HEK293 (cell line): Measurements from ENCODE around the gene ANO1.

Experiments
- CTCF ChIA-PET: fragments of 350-600 bp; formaldehyde crosslinking; extraction: SDS; loops from one replicate; lab custom pipeline; 2021; ENCODE audit warnings: antibody characterized with exemption; lab: Yijun Ruan, JAX
- POLR2A ChIA-PET: fragments of 300-600 bp; formaldehyde crosslinking; extraction: SDS; loops from one replicate; lab custom pipeline; 2020; ENCODE audit warnings: antibody characterized with exemption, inconsistent platforms; lab: Yijun Ruan, JAX
- H3K27ac ChIP-seq: fragments of 200-500 bp; sonication (Bioruptor generic); 2 replicates; pipeline ENCODE4 v1.5.1; 2014; ENCODE audit warnings: low read depth, low read length, control low read depth, inconsistent platforms; ENCODE audit errors: extremely low read depth
- H3K36me3 ChIP-seq, 2 experiments: fragments of 200-500 bp in 1 of 2; sonication (Bioruptor generic) in 1 of 2; 1 replicate in 1 of 2; 2 replicates in 1 of 2; pipeline ENCODE4 v1.5.1; 2014 to 2017; ENCODE audit warnings: inconsistent platforms in 2 of 2, low read length in 2 of 2; ENCODE audit not compliant: control insufficient read depth in 2 of 2, insufficient read depth in 1 of 2
- H3K4me1 ChIP-seq: fragments of 200-500 bp; sonication (Bioruptor generic); 2 replicates; pipeline ENCODE4 v1.5.1; 2014; ENCODE audit warnings: mild to moderate bottlenecking, low read length, inconsistent platforms; ENCODE audit not compliant: control insufficient read depth, insufficient read depth
- H3K4me3 ChIP-seq: 2 replicates; pipeline ENCODE4 v1.5.1; 2011; ENCODE audit warnings: low read depth, mild to moderate bottlenecking, control low read depth, low read length, moderate library complexity
- H3K9me3 ChIP-seq: fragments of 200-500 bp; sonication (Bioruptor generic); 2 replicates; pipeline ENCODE4 v1.5.1; 2014; ENCODE audit warnings: low read depth, low read length, inconsistent platforms; ENCODE audit not compliant: control insufficient read depth, insufficient read depth
- EGR2 ChIP-seq: fragments of 450-650 bp; formaldehyde crosslinking; IDR thresholded peaks from 2 replicates; pipeline ENCODE4 v1.5.1; 2016; ENCODE audit warnings: low read depth, missing biosample characterization, missing genetic modification characterization
- KLF16 ChIP-seq: fragments of 450-650 bp; formaldehyde crosslinking; IDR thresholded peaks from 2 replicates; pipeline ENCODE4 v1.5.1; 2017; ENCODE audit warnings: missing biosample characterization, missing genetic modification characterization
- KLF9 ChIP-seq: fragments of 450-650 bp; formaldehyde crosslinking; IDR thresholded peaks from 2 replicates; pipeline ENCODE4 v1.5.1; 2016; ENCODE audit warnings: missing biosample characterization, missing genetic modification characterization, low read depth
- ZNF121 ChIP-seq: fragments of 450-650 bp; formaldehyde crosslinking; IDR thresholded peaks from 2 replicates; pipeline ENCODE4 v1.5.1; 2016; ENCODE audit warnings: missing biosample characterization, missing genetic modification characterization
- ZNF132 ChIP-seq: fragments of 450-650 bp; formaldehyde crosslinking; IDR thresholded peaks from 2 replicates; pipeline ENCODE4 v1.5.1; 2017; ENCODE audit warnings: missing biosample characterization, missing genetic modification characterization, borderline replicate concordance
- ZNF146 ChIP-seq: fragments of 450-650 bp; formaldehyde crosslinking; IDR thresholded peaks from 2 replicates; pipeline ENCODE4 v1.5.1; 2016; ENCODE audit warnings: missing biosample characterization, missing genetic modification characterization
- ZNF157 ChIP-seq: fragments of 450-650 bp; formaldehyde crosslinking; IDR thresholded peaks from 2 replicates; pipeline ENCODE4 v1.5.1; 2016; ENCODE audit warnings: missing biosample characterization, missing genetic modification characterization
- ZNF214 ChIP-seq: fragments of 450-650 bp; formaldehyde crosslinking; IDR thresholded peaks from 2 replicates; pipeline ENCODE4 v1.5.1; 2017; ENCODE audit warnings: missing biosample characterization, mild to moderate bottlenecking, missing genetic modification characterization, borderline replicate concordance
- ZNF302 ChIP-seq: fragments of 450-650 bp; formaldehyde crosslinking; IDR thresholded peaks from 2 replicates; pipeline ENCODE4 v1.5.1; 2016; ENCODE audit warnings: missing biosample characterization, missing genetic modification characterization, low read depth
- ZNF324 ChIP-seq: fragments of 450-650 bp; formaldehyde crosslinking; IDR thresholded peaks from 2 replicates; pipeline ENCODE4 v1.5.1; 2016; ENCODE audit warnings: missing biosample characterization, missing genetic modification characterization
- ZNF350 ChIP-seq: fragments of 450-650 bp; formaldehyde crosslinking; IDR thresholded peaks from 2 replicates; pipeline ENCODE4 v1.5.0; 2017; ENCODE audit warnings: missing biosample characterization, mild to moderate bottlenecking, missing genetic modification characterization
- ZNF404 ChIP-seq: fragments of 450-650 bp; formaldehyde crosslinking; IDR thresholded peaks from 2 replicates; pipeline ENCODE4 v1.5.1; 2017; ENCODE audit warnings: missing biosample characterization, missing genetic modification characterization
- ZNF416 ChIP-seq: fragments of 450-650 bp; formaldehyde crosslinking; IDR thresholded peaks from 2 replicates; pipeline ENCODE4 v1.5.1; 2016; ENCODE audit warnings: missing biosample characterization, missing genetic modification characterization
- ZNF433 ChIP-seq: fragments of 450-650 bp; formaldehyde crosslinking; IDR thresholded peaks from 2 replicates; pipeline ENCODE4 v1.5.1; 2016; ENCODE audit warnings: missing biosample characterization, missing genetic modification characterization, low read depth
- ZNF473 ChIP-seq: fragments of 450-650 bp; formaldehyde crosslinking; IDR thresholded peaks from 2 replicates; pipeline ENCODE4 v1.5.1; 2017; ENCODE audit warnings: missing biosample characterization, missing genetic modification characterization
- ZNF707 ChIP-seq: fragments of 450-650 bp; formaldehyde crosslinking; IDR thresholded peaks from 2 replicates; pipeline ENCODE4 v1.5.1; 2016; ENCODE audit warnings: missing biosample characterization, missing genetic modification characterization
- ZNF830 ChIP-seq: fragments of 450-650 bp; IDR thresholded peaks from 2 replicates; pipeline ENCODE4 v1.5.0; 2018; ENCODE audit warnings: missing biosample characterization, missing genetic modification characterization, low read depth, mild to moderate bottlenecking, moderate library complexity
- TF ChIP-seq, protein P1 (sequence below): fragments of 450-650 bp; formaldehyde crosslinking; IDR thresholded peaks from 2 replicates; pipeline ENCODE4 v1.5.1; 2016; ENCODE audit warnings: missing biosample characterization, missing genetic modification characterization
- TF ChIP-seq, protein P2 (sequence below): fragments of 450-650 bp; formaldehyde crosslinking; IDR thresholded peaks from 2 replicates; pipeline ENCODE4 v1.5.1; 2016; ENCODE audit warnings: missing biosample characterization, missing genetic modification characterization
- TF ChIP-seq, protein P3 (sequence below): fragments of 450-650 bp; formaldehyde crosslinking; IDR thresholded peaks from 2 replicates; pipeline ENCODE4 v1.5.1; 2016; ENCODE audit warnings: missing biosample characterization, missing genetic modification characterization
- TF ChIP-seq, protein P4 (sequence below): sonication (generic); formaldehyde crosslinking; IDR thresholded peaks from 2 replicates; pipeline ENCODE4 v1.8.1; 2022; ENCODE audit warnings: mild to moderate bottlenecking, moderate library complexity, missing genetic modification reagents
- TF ChIP-seq, protein P5 (sequence below): fragments of 450-650 bp; formaldehyde crosslinking; IDR thresholded peaks from 2 replicates; pipeline ENCODE4 v1.5.1; 2017; ENCODE audit warnings: missing biosample characterization, missing genetic modification characterization
- TF ChIP-seq, protein P6 (sequence below): fragments of 450-650 bp; formaldehyde crosslinking; IDR thresholded peaks from 2 replicates; pipeline ENCODE4 v1.5.0; 2017; ENCODE audit warnings: missing biosample characterization, missing genetic modification characterization, borderline replicate concordance

The ANO1 gene

DNA sequence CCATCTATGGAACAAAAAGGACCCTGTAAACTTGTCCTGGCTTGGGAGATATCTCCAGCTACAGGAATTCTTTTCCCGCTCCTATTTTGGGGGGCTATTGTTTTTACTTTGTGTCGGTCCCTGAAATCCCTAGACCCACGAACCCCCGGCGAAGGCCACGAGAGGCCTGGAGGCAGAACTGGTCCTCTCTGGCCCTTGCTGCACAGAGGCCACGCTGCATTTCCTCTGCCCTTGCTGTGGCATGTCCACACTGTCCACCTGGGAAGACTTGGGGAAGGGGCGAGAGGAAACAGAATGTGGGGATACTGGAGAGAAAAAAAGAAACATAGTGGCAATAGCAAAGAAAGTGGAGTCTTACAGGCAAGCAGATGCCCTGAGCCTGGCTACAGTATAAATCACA is 2.3 kb upstream of the ANO1 start:
- Histone ChIP-seq H3K9me3 (no peaks in the 10 kb centered on the region), H3K4me3 (no peak overlapping the region), H3K4me1 (no peaks in the 10 kb centered on the region), H3K27ac (no peak overlapping the region), H3K36me3 (no peaks in the 10 kb centered on the region)
- ChIA-PET CTCF (interaction anchor here (0.6 kb wide), 1 partner anchor 697 kb away, joined by 4 read pairs; no protein-coding TSS in a partner anchor), POLR2A (interaction anchor here (0.6 kb wide), 1 partner anchor 161 kb away, joined by 3 read pairs; no protein-coding TSS in a partner anchor)
- TF ChIP-seq, protein P1, sequence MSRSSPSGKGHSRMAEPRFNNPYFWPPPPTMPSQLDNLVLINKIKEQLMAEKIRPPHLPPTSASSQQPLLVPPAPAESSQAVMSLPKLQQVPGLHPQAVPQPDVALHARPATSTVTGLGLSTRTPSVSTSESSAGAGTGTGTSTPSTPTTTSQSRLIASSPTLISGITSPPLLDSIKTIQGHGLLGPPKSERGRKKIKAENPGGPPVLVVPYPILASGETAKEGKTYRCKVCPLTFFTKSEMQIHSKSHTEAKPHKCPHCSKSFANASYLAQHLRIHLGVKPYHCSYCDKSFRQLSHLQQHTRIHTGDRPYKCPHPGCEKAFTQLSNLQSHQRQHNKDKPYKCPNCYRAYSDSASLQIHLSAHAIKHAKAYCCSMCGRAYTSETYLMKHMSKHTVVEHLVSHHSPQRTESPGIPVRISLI (tag by site-specific recombination): no peak
- no peak for TF ChIP-seq ZNF404 (tag by site-specific recombination)
- no peak for TF ChIP-seq ZNF416 (tag by site-specific recombination)
- TF ChIP-seq, protein P2, sequence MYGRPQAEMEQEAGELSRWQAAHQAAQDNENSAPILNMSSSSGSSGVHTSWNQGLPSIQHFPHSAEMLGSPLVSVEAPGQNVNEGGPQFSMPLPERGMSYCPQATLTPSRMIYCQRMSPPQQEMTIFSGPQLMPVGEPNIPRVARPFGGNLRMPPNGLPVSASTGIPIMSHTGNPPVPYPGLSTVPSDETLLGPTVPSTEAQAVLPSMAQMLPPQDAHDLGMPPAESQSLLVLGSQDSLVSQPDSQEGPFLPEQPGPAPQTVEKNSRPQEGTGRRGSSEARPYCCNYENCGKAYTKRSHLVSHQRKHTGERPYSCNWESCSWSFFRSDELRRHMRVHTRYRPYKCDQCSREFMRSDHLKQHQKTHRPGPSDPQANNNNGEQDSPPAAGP (tag by site-specific recombination): no peak
- no peak for TF ChIP-seq EGR2 (tag by site-specific recombination)
- TF ChIP-seq ZNF132: no peak

DNA sequence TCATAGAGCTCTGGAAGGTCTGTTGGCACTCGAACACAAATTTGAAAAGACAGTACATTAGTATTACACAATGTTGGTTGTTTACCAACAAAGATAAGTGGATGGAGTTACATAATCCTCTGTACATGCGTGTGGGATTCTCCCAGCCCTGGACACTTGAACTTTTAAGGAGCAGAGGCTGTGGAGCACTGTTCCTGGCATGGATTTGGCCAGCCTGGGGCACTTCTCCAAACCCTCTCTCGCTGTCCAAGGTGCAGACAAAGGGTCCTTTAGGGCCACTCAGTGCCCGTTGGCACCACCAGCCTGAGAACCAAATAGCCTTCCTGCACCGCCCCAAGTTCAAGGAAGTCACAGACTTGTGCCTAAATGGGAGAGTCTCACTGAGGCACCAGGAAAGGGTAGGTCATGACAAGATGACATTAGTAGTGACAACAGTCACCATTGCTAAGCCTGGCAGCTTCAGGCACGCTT is 1.6 kb upstream of the ANO1 start:
- ChIA-PET CTCF (no interaction called here), POLR2A (no interaction called here)
- Histone ChIP-seq H3K4me1 (no peaks in the 10 kb centered on the region), H3K4me3 (no peak overlapping the region), H3K9me3 (no peaks in the 10 kb centered on the region), H3K27ac (no peak overlapping the region), H3K36me3 (no peaks in the 10 kb centered on the region)
- no peak for TF ChIP-seq ZNF324 (tag by site-specific recombination)
- TF ChIP-seq, protein P3, sequence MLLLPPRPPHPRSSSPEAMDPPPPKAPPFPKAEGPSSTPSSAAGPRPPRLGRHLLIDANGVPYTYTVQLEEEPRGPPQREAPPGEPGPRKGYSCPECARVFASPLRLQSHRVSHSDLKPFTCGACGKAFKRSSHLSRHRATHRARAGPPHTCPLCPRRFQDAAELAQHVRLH (tag by site-specific recombination): no peak
- no peak for TF ChIP-seq ZNF214
- TF ChIP-seq KLF9: no peak
- TF ChIP-seq ZNF433: no peak
- no peak for TF ChIP-seq ZNF830
- TF ChIP-seq ZNF121 (tag by site-specific recombination): no peak
- TF ChIP-seq ZNF146 (tag by site-specific recombination): no peak
- TF ChIP-seq, protein P4, sequence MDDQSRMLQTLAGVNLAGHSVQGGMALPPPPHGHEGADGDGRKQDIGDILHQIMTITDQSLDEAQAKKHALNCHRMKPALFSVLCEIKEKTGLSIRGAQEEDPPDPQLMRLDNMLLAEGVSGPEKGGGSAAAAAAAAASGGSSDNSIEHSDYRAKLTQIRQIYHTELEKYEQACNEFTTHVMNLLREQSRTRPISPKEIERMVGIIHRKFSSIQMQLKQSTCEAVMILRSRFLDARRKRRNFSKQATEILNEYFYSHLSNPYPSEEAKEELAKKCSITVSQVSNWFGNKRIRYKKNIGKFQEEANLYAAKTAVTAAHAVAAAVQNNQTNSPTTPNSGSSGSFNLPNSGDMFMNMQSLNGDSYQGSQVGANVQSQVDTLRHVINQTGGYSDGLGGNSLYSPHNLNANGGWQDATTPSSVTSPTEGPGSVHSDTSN (CRISPR knock-in tag): no peak
- TF ChIP-seq, protein P5, sequence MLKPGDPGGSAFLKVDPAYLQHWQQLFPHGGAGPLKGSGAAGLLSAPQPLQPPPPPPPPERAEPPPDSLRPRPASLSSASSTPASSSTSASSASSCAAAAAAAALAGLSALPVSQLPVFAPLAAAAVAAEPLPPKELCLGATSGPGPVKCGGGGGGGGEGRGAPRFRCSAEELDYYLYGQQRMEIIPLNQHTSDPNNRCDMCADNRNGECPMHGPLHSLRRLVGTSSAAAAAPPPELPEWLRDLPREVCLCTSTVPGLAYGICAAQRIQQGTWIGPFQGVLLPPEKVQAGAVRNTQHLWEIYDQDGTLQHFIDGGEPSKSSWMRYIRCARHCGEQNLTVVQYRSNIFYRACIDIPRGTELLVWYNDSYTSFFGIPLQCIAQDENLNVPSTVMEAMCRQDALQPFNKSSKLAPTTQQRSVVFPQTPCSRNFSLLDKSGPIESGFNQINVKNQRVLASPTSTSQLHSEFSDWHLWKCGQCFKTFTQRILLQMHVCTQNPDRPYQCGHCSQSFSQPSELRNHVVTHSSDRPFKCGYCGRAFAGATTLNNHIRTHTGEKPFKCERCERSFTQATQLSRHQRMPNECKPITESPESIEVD (tag by site-specific recombination): no peak
- no peak for TF ChIP-seq KLF16 (tag by site-specific recombination)
- TF ChIP-seq, protein P6, sequence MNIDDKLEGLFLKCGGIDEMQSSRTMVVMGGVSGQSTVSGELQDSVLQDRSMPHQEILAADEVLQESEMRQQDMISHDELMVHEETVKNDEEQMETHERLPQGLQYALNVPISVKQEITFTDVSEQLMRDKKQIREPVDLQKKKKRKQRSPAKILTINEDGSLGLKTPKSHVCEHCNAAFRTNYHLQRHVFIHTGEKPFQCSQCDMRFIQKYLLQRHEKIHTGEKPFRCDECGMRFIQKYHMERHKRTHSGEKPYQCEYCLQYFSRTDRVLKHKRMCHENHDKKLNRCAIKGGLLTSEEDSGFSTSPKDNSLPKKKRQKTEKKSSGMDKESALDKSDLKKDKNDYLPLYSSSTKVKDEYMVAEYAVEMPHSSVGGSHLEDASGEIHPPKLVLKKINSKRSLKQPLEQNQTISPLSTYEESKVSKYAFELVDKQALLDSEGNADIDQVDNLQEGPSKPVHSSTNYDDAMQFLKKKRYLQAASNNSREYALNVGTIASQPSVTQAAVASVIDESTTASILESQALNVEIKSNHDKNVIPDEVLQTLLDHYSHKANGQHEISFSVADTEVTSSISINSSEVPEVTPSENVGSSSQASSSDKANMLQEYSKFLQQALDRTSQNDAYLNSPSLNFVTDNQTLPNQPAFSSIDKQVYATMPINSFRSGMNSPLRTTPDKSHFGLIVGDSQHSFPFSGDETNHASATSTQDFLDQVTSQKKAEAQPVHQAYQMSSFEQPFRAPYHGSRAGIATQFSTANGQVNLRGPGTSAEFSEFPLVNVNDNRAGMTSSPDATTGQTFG: no peak
- TF ChIP-seq ZNF350: no peak
- TF ChIP-seq ZNF707: no peak
- TF ChIP-seq ZNF473 (tag by site-specific recombination): no peak
- TF ChIP-seq ZNF157 (tag by site-specific recombination): no peak
- no peak for TF ChIP-seq ZNF302
